ENCODE results near the gene FBXW7.

- TF ChIP-seq CTCF (IDR thresholded peaks at IDR 0.05): no peak
- no peak for TF ChIP-seq POLR2A (IDR thresholded peaks at IDR 0.05)
Measured at GRCh38 chr4:152459326-152459725, 76.6 kb downstream of the FBXW7 start.

Data from thyroid gland (tissue), 4 donors.